SK-N-MC (cell line): ENCODE results near the gene CHD2.

Source experiments
- EZH2 ChIP-seq: fragments of 200-600 bp; sonication (generic); IDR thresholded peaks from one replicate; pipeline ENCODE4 v1.6.1; 2017; ENCODE audit warnings: antibody characterized with exemption
- POLR2AphosphoS5 ChIP-seq: IDR thresholded peaks from 2 replicates; pipeline ENCODE4 v1.6.1; 2012; ENCODE audit warnings: mild to moderate bottlenecking, low read depth, low read length, borderline replicate concordance

DNA sequence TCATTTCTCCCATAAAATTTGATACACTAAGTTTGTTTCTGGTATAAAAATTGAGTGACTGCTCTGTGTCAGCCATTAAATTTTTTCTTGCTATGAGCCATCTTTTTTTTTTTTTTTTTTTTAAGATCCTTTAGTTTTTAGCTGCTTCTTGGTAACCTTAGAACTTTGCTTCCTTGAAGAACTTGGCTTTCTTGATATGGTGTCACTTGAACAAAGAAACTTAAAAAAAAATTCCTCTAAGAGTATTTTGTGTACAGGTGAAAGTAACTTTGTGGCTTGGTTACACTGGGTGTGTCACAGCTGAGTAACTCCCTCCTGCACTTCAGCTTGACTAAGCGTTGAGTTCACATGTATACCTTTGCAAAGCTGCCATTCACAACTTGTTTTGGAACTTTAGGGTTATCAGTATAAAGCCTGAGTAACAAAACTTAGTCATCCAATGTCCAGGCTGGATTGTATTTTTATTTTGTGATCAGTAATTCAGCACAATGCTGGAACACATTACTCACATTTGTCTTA lies 6.5 kb downstream of the CHD2 start:
- TF ChIP-seq POLR2AphosphoS5 (no peak), EZH2 (no peak)
